Astrocyte (in vitro differentiated cells and primary cell): Measurements from ENCODE around the gene CCDC93. TPM values are rescaled to one million over a fixed set of nuclear protein-coding genes. Genes with fewer than 3 reads are reported as not detected.

ENCODE experiments used
- DNase-seq: peaks from one replicate; pipeline ENCODE4 v3.0.0-alpha.2; 2010; ENCODE audit warnings: low read depth
- FAIRE-seq: peaks from 2 replicates; lab custom pipeline; 2011; peaks lifted over from hg19 to GRCh38; lab: Jason Lieb, UNC
- H2AFZ ChIP-seq: 2 replicates; pipeline ENCODE4 v1.6.0; 2012; ENCODE audit warnings: low read depth, low read length, inconsistent platforms
- H3K27ac ChIP-seq: 2 replicates; pipeline ENCODE4 v1.5.1; 2011; ENCODE audit warnings: low read depth, low read length, inconsistent platforms
- H3K27me3 ChIP-seq: 2 replicates; pipeline ENCODE4 v1.6.0; 2011; ENCODE audit warnings: low read length, inconsistent platforms; ENCODE audit not compliant: insufficient read depth
- H3K36me3 ChIP-seq: 2 replicates; pipeline ENCODE4 v1.5.1; 2011; ENCODE audit warnings: low read length, inconsistent platforms; ENCODE audit not compliant: insufficient read depth
- H3K4me1 ChIP-seq: 2 replicates; pipeline ENCODE4 v1.5.1; 2011; ENCODE audit warnings: low read length, inconsistent platforms; ENCODE audit not compliant: insufficient read depth
- H3K4me2 ChIP-seq: 2 replicates; pipeline ENCODE4 v1.6.0; 2012; ENCODE audit warnings: low read length, inconsistent platforms
- H3K4me3 ChIP-seq: 2 replicates; pipeline ENCODE4 v1.5.1; 2011; ENCODE audit warnings: low read depth, mild to moderate bottlenecking, low read length, inconsistent platforms; ENCODE audit not compliant: insufficient read depth
- H3K79me2 ChIP-seq: 2 replicates; pipeline ENCODE4 v1.6.0; 2012; ENCODE audit warnings: mild to moderate bottlenecking, low read length, inconsistent platforms; ENCODE audit not compliant: insufficient read depth
- H3K9ac ChIP-seq: 2 replicates; pipeline ENCODE4 v1.6.0; 2012; ENCODE audit warnings: mild to moderate bottlenecking, low read length, inconsistent platforms
- H3K9me3 ChIP-seq: 2 replicates; pipeline ENCODE4 v1.5.1; 2012; ENCODE audit warnings: low read depth, mild to moderate bottlenecking, low read length, inconsistent platforms; ENCODE audit not compliant: insufficient read depth
- H4K20me1 ChIP-seq: 2 replicates; pipeline ENCODE4 v1.6.0; 2012; ENCODE audit warnings: low read length, inconsistent platforms; ENCODE audit not compliant: insufficient read depth
- H3K27ac Mint-ChIP-seq: one replicate; pipeline ENCODE4 v1.8.0; 2021; ENCODE audit warnings: mild to moderate bottlenecking, mixed read lengths; ENCODE audit not compliant: unreplicated experiment
- H3K27me3 Mint-ChIP-seq: one replicate; pipeline ENCODE4 v1.8.0; 2021; ENCODE audit warnings: low read depth, mixed read lengths; ENCODE audit not compliant: unreplicated experiment
- H3K36me3 Mint-ChIP-seq: one replicate; pipeline ENCODE4 v1.8.0; 2021; ENCODE audit warnings: low read depth, mixed read lengths; ENCODE audit not compliant: unreplicated experiment
- H3K4me1 Mint-ChIP-seq: one replicate; pipeline ENCODE4 v1.8.0; 2021; ENCODE audit warnings: low read depth, mixed read lengths; ENCODE audit not compliant: unreplicated experiment
- H3K4me3 Mint-ChIP-seq: one replicate; pipeline ENCODE4 v1.8.0; 2021; ENCODE audit warnings: mild to moderate bottlenecking, moderate library complexity, mixed read lengths; ENCODE audit not compliant: unreplicated experiment
- H3K9me3 Mint-ChIP-seq: one replicate; pipeline ENCODE4 v1.8.0; 2021; ENCODE audit warnings: mild to moderate bottlenecking, mixed read lengths; ENCODE audit not compliant: unreplicated experiment
- CTCF ChIP-seq: IDR thresholded peaks from 2 replicates; pipeline ENCODE4 v1.5.1; 2011; ENCODE audit warnings: low read depth, mild to moderate bottlenecking, inconsistent platforms, low read length, moderate library complexity; ENCODE audit not compliant: insufficient read depth
- EZH2 ChIP-seq: IDR thresholded peaks from 2 replicates; pipeline ENCODE4 v1.6.1; 2012; ENCODE audit warnings: mild to moderate bottlenecking, low read length, inconsistent platforms; ENCODE audit not compliant: insufficient read depth
- total RNA-seq: library from RNA; stranded (reverse); gene quantifications from 2 replicates; pipeline ENCODE4 v1.2.1, GENCODE V29; 2021

The CCDC93 gene
- total RNA-seq, 1 donor from 2014 or later, result 29.1 TPM

GRCh38 chr2:117942551-117942950 is 71.3 kb downstream of the CCDC93 start:
- H3K4me1 Mint-ChIP-seq, result no peaks in the 10 kb centered on the region
- no peaks in the 10 kb centered on the region for H3K9me3 Mint-ChIP-seq
- FAIRE-seq, result no peak

GRCh38 chr2:117941693-117942092 is 72.2 kb downstream of the CCDC93 start:
- peaks cover 60% of the 10 kb centered on the region for H3K36me3 ChIP-seq
- Mint-ChIP-seq H3K9me3 (no peaks in the 10 kb centered on the region), H3K27ac (no peak overlapping the region)

More at GRCh38 chr2:117942551-117942950, 71.3 kb downstream of the CCDC93 start:
- Histone ChIP-seq H3K79me2 (no peaks in the 10 kb centered on the region), H2AFZ (no peak overlapping the region), H3K9ac (no peak overlapping the region), H3K4me2 (no peak overlapping the region), H4K20me1 (no peaks in the 10 kb centered on the region), H3K27me3 (no peaks in the 10 kb centered on the region), H3K4me3 (no peak overlapping the region), H3K4me1 (no peaks in the 10 kb centered on the region), H3K36me3 (peaks cover 62% of the 10 kb centered on the region), H3K9me3 (no peaks in the 10 kb centered on the region), H3K27ac (no peak overlapping the region)
- no peak overlapping the region for H3K27ac Mint-ChIP-seq
- no peaks in the 10 kb centered on the region for H3K27me3 Mint-ChIP-seq
- peaks cover 22% of the 10 kb centered on the region for H3K36me3 Mint-ChIP-seq
- no peak overlapping the region for H3K4me3 Mint-ChIP-seq
- DNase-seq, result no peak
- TF ChIP-seq EZH2, result no peak

GRCh38 chr2:117940436-117940835 is 73.4 kb downstream of the CCDC93 start:
- no peaks in the 10 kb centered on the region for H4K20me1 ChIP-seq
- no peaks in the 10 kb centered on the region for H3K27me3 Mint-ChIP-seq
- H3K4me3 Mint-ChIP-seq, result no peak overlapping the region
- H3K4me2 ChIP-seq, result no peak overlapping the region
- H3K27me3 ChIP-seq, result no peaks in the 10 kb centered on the region
- H3K9me3 Mint-ChIP-seq, result no peaks in the 10 kb centered on the region
- no peaks in the 10 kb centered on the region for H3K9me3 ChIP-seq
- peaks cover 62% of the 10 kb centered on the region for H3K36me3 ChIP-seq
- TF ChIP-seq EZH2 (no peak), CTCF (no peak)
- H2AFZ ChIP-seq, result no peak overlapping the region
- no peaks in the 10 kb centered on the region for H3K4me1 ChIP-seq
- no peak for FAIRE-seq
- no peak overlapping the region for H3K4me3 ChIP-seq
- peaks cover 17% of the 10 kb centered on the region for H3K36me3 Mint-ChIP-seq
- no peak overlapping the region for H3K27ac ChIP-seq
- no peak overlapping the region for H3K9ac ChIP-seq
- H3K4me1 Mint-ChIP-seq, result no peaks in the 10 kb centered on the region
- DNase-seq, result no peak
- H3K79me2 ChIP-seq, result no peaks in the 10 kb centered on the region
- H3K27ac Mint-ChIP-seq, result no peak overlapping the region

More at GRCh38 chr2:117941693-117942092, 72.2 kb downstream of the CCDC93 start:
- Histone ChIP-seq H3K79me2 (no peaks in the 10 kb centered on the region), H3K9me3 (no peaks in the 10 kb centered on the region), H3K9ac (no peak overlapping the region), H4K20me1 (no peaks in the 10 kb centered on the region), H3K4me1 (no peaks in the 10 kb centered on the region), H2AFZ (no peak overlapping the region), H3K27ac (no peak overlapping the region), H3K4me3 (no peak overlapping the region), H3K4me2 (no peak overlapping the region), H3K27me3 (no peaks in the 10 kb centered on the region)
- no peak overlapping the region for H3K4me3 Mint-ChIP-seq
- FAIRE-seq (no peak), DNase-seq (no peak)
- TF ChIP-seq CTCF, result no peak
- TF ChIP-seq EZH2, result no peak
- H3K36me3 Mint-ChIP-seq, result peaks cover 22% of the 10 kb centered on the region
- no peaks in the 10 kb centered on the region for H3K27me3 Mint-ChIP-seq
- H3K4me1 Mint-ChIP-seq, result no peaks in the 10 kb centered on the region
